K562 (cell line): ENCODE results near the gene TRA2B. TPM values are rescaled to one million over a fixed set of nuclear protein-coding genes. Genes with fewer than 3 reads are reported as not detected.
A peak's percentile ranks its signal among the peaks of the same experiment; 100 is the strongest.

Source experiments
- AFF4 ChIP-seq: sonication (generic); formaldehyde crosslinking; IDR thresholded peaks from 2 replicates; pipeline ENCODE4 v1.8.0; 2023; ENCODE audit warnings: mild to moderate bottlenecking, missing genetic modification reagents
- DMBX1 ChIP-seq: fragments of 250-450 bp; sonication (Bioruptor Pico); IDR thresholded peaks from 2 replicates; pipeline ENCODE4 v1.8.0; 2022; ENCODE audit warnings: inconsistent platforms, mild to moderate bottlenecking, moderate library complexity, borderline replicate concordance
- E2F8 ChIP-seq: fragments of 450-650 bp; IDR thresholded peaks from 2 replicates; pipeline ENCODE4 v1.7.1; 2018; ENCODE audit warnings: mild to moderate bottlenecking, low read depth; ENCODE audit not compliant: partially characterized antibody
- EHMT2 ChIP-seq: fragments of 450-650 bp; IDR thresholded peaks from 2 replicates; pipeline ENCODE4 v1.6.1; 2018; ENCODE audit warnings: antibody characterized with exemption
- FOSL1 ChIP-seq: fragments of 200-800 bp; sonication (Bioruptor generic); conservative IDR thresholded peaks from 2 replicates; pipeline ENCODE4 v1.6.1; 2016; ENCODE audit warnings: missing genetic modification characterization, missing compliant biosample characterization
- HDAC3 ChIP-seq: fragments of 450-650 bp; IDR thresholded peaks from 2 replicates; pipeline ENCODE4 v1.6.1; 2018; ENCODE audit warnings: borderline replicate concordance, mild to moderate bottlenecking, moderate library complexity; ENCODE audit not compliant: partially characterized antibody
- KDM2B ChIP-seq: fragments of 250-450 bp; sonication (Bioruptor Pico); IDR thresholded peaks from 2 replicates; pipeline ENCODE4 v1.8.0; 2021; ENCODE audit warnings: mild to moderate bottlenecking, moderate library complexity
- NR2F6 ChIP-seq: fragments of 450-650 bp; formaldehyde crosslinking; IDR thresholded peaks from 2 replicates; pipeline ENCODE4 v1.4.0; 2020; ENCODE audit warnings: mild to moderate bottlenecking
- PURB ChIP-seq: sonication (generic); formaldehyde crosslinking; IDR thresholded peaks from 2 replicates; pipeline ENCODE4 v1.9.0; 2021; ENCODE audit warnings: low read depth, mild to moderate bottlenecking, missing genetic modification reagents
- RFX5 ChIP-seq: IDR thresholded peaks from 2 replicates; pipeline ENCODE4 v1.6.1; 2011; ENCODE audit warnings: low read depth, mild to moderate bottlenecking, improper control_type of control experiment, low read length
- TAF1 ChIP-seq: IDR thresholded peaks from 2 replicates; pipeline ENCODE4 v1.6.1; 2011; ENCODE audit warnings: mild to moderate bottlenecking, low read length, moderate library complexity; ENCODE audit not compliant: insufficient read depth, control insufficient read depth, severe bottlenecking; ENCODE audit errors: extremely low read depth
- TEAD4 ChIP-seq, 2 experiments: sonication (generic) in 1 of 2; formaldehyde crosslinking in 1 of 2; IDR thresholded peaks; 2 replicates each; pipeline versions ENCODE4 v1.6.1 to v1.8.0; 2012 to 2022; ENCODE audit warnings: borderline replicate concordance in 1 of 2, inconsistent platforms in 1 of 2, low read length in 1 of 2, mild to moderate bottlenecking in 1 of 2, missing genetic modification reagents in 1 of 2
- TRIM24 ChIP-seq, 2 experiments: fragments of 450-650 bp; IDR thresholded peaks; 2 replicates each; pipeline ENCODE4 v1.6.1; 2016
- ZNF12 ChIP-seq: sonication (generic); formaldehyde crosslinking; IDR thresholded peaks from 2 replicates; pipeline ENCODE4 v1.4.0; 2020; ENCODE audit warnings: mild to moderate bottlenecking, missing genetic modification reagents
- ZNF274 ChIP-seq: IDR thresholded peaks from 2 replicates; pipeline ENCODE4 v1.6.1; 2011; ENCODE audit warnings: low read depth, mild to moderate bottlenecking, low read length, moderate library complexity, borderline replicate concordance
- ZNF311 ChIP-seq: fragments of 250-450 bp; sonication (Bioruptor Pico); IDR thresholded peaks from 2 replicates; pipeline ENCODE4 v1.4.0; 2020; ENCODE audit warnings: mild to moderate bottlenecking, moderate library complexity
- ZNF780A ChIP-seq: fragments of 250-450 bp; sonication (Bioruptor Pico); IDR thresholded peaks from 2 replicates; pipeline ENCODE4 v1.5.0; 2021; ENCODE audit warnings: mild to moderate bottlenecking
- polyA plus RNA-seq, 8 experiments: library from polyadenylated mRNA; depleted of rRNA in 4 of 8; stranded (reverse) in 5 of 8; unstranded in 3 of 8; fragments of >200 nt; fragmentation: Nextera tagmentation in 2 of 8; fragmentation: Illumina TruSeq in 1 of 8; extraction: Ambion mirVana in 2 of 8; extraction: Trizol in 1 of 8; gene quantifications; 2 replicates each; pipeline versions ENCODE4 v1.2.1 to v1.2.3, GENCODE V29; 2011 to 2014; ENCODE audit warnings: inconsistent platforms in 1 of 8, missing spikeins in 1 of 8
- total RNA-seq, 7 experiments: library from RNA; depleted of rRNA in 6 of 7; stranded (reverse); fragments of >200 nt in 6 of 7; fragmentation: Illumina TruSeq in 2 of 7; extraction: Trizol in 2 of 7; gene quantifications; 2 replicates each; pipeline versions ENCODE4 v1.2.1 to v1.2.3, GENCODE V29; 2011 to 2021; ENCODE audit warnings: low replicate concordance in 1 of 7
- TF ChIP-seq, protein P1 (sequence below): IDR thresholded peaks from 2 replicates; pipeline ENCODE4 v1.6.1; 2014; ENCODE audit warnings: antibody characterized with exemption

The TRA2B gene
- total and polyA plus RNA-seq, 9 of the 15 experiments (the other 6 are each of a cell fraction or from before 2014, with no cell fraction given): 105 to 411 (median 278) TPM

DNA sequence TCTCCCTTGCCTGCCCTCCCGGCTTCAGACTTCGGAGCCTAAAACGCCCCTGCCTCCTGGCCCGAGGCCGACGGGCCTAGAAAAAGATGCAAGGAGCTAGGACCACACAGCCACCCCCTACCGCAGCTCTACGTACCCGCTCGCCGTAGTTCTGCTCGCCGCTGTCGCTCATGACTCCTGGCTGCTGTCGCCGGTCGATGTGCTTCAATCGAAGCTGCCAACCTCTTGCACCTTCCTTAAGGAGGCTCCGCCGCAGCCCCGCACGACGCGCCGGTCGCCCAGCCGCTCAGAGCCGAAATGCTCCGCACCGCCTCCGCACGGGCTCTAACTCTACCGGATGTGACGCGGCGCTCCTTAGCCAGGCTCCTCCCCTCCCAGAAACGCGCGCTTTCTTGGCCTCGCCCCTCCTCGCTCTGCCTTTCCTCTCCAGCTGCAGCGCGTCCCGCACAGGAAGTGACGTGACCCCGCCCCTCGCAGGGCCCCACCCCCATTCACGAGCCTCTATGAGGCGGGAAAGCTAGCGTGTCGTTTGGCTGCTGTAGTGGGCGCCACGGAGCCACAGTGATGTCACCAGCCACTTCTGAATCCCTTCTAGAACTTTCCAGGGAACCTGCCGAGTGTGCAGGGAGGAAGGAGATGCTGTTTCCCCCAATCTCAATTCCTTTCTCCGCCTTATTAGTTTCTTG lies at the start of gene TRA2B (continued):
- TF ChIP-seq AFF4: peak; percentile 99
- no peak for TF ChIP-seq RFX5
- TF ChIP-seq FOSL1 (tag): peak; percentile 66
- TF ChIP-seq TRIM24 (IDR thresholded peaks at IDR 0.05): peak; percentile 88 to 91
- no peak for TF ChIP-seq HDAC3
- no peak for TF ChIP-seq DMBX1
- TF ChIP-seq EHMT2: no peak
- TF ChIP-seq TAF1: peak; percentile 99
- TF ChIP-seq ZNF311 (CRISPR knock-in tag): no peak
- TF ChIP-seq ZNF780A (CRISPR knock-in tag): 0 out of 2 replicates have a peak, but pooled peaks have one; percentile 33
- no peak for TF ChIP-seq NR2F6 (CRISPR knock-in tag)
- peak; percentile 4; the same call in 1 of the 2 replicates for TF ChIP-seq TEAD4 (IDR thresholded peaks at IDR 0.05; ENCODE audit: low read length)
- TF ChIP-seq TEAD4 (CRISPR knock-in tag; IDR thresholded peaks at IDR 0.05; ENCODE audit: borderline replicate concordance): no peak
- TF ChIP-seq ZNF12 (CRISPR knock-in tag): peak; percentile 85
- TF ChIP-seq, protein P1, sequence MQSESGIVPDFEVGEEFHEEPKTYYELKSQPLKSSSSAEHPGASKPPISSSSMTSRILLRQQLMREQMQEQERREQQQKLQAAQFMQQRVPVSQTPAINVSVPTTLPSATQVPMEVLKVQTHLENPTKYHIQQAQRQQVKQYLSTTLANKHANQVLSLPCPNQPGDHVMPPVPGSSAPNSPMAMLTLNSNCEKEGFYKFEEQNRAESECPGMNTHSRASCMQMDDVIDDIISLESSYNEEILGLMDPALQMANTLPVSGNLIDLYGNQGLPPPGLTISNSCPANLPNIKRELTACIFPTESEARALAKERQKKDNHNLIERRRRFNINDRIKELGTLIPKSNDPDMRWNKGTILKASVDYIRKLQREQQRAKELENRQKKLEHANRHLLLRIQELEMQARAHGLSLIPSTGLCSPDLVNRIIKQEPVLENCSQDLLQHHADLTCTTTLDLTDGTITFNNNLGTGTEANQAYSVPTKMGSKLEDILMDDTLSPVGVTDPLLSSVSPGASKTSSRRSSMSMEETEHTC: peak; percentile 72; the same call in 1 of the 2 replicates
- TF ChIP-seq ZNF274: no peak
- peak; percentile 98 for TF ChIP-seq E2F8
- TF ChIP-seq PURB: no peak
- TF ChIP-seq KDM2B: no peak
